ENCODE results near the gene NAGA. TPM values are rescaled to one million over a fixed set of nuclear protein-coding genes. Genes with fewer than 3 reads are reported as not detected.
"Not testable (repeated sequence)": the region's sequence is repeated elsewhere in the genome, so short reads cannot be mapped to it uniquely, and the experiment has no call there.

NAGA gene
- polyA plus RNA-seq, 4 donors, result 27.1 to 33.2 (median 27.7) TPM

GRCh38 chr22:42076764-42077485, 6.3 kb upstream of the NAGA start:
- DNase-seq (ENCODE audit: low read depth in 4 of 4, low spot score in 3 of 4), result no peak

GRCh38 chr22:42074846-42075676, 4.4 kb upstream of the NAGA start:
- no peak for DNase-seq (ENCODE audit: low read depth in 4 of 4, low spot score in 3 of 4)

- no peak for DNase-seq (ENCODE audit: low read depth in 4 of 4, low spot score in 3 of 4)
Observed at GRCh38 chr22:42074132-42074811, 3.7 kb upstream of the NAGA start, which contains the start of gene PHETA2. Gene PHETA2, plus strand, starts transcription at chr22:42074248. Its CDS starts 3,046 bp downstream, at chr22:42077294.

GRCh38 chr22:42073621-42074041, 3.0 kb upstream of the NAGA start:
- no peak for DNase-seq (ENCODE audit: low read depth in 4 of 4, low spot score in 3 of 4)

GRCh38 chr22:42072606-42073330, 2.2 kb upstream of the NAGA start:
- no peak for DNase-seq (ENCODE audit: low read depth in 4 of 4, low spot score in 3 of 4)

- not testable (repeated sequence) for DNase-seq (ENCODE audit: low read depth in 4 of 4, low spot score in 3 of 4)
Observed at GRCh38 chr22:42071508-42071907, 896 bp upstream of the NAGA start.

- no peak for DNase-seq (ENCODE audit: low read depth in 4 of 4, low spot score in 3 of 4)
Observed at GRCh38 chr22:42069801-42070516, 653 bp downstream of the NAGA start.

- DNase-seq (ENCODE audit: low read depth in 4 of 4, low spot score in 3 of 4), result no peak
Observed at GRCh38 chr22:42068291-42068690, 2.3 kb downstream of the NAGA start.

GRCh38 chr22:42067671-42068251, 2.9 kb downstream of the NAGA start:
- DNase-seq (ENCODE audit: low read depth in 4 of 4, low spot score in 3 of 4), result no peak

GRCh38 chr22:42066937-42067336, 3.7 kb downstream of the NAGA start:
- DNase-seq (ENCODE audit: low read depth in 4 of 4, low spot score in 3 of 4), result no peak

GRCh38 chr22:42066126-42066761, 4.4 kb downstream of the NAGA start:
- no peak for DNase-seq (ENCODE audit: low read depth in 4 of 4, low spot score in 3 of 4)

- DNase-seq (ENCODE audit: low read depth in 4 of 4, low spot score in 3 of 4), result no peak
Observed at GRCh38 chr22:42065438-42066125, 5.0 kb downstream of the NAGA start.

GRCh38 chr22:42064629-42065028, 6.0 kb downstream of the NAGA start:
- no peak for DNase-seq (ENCODE audit: low read depth in 4 of 4, low spot score in 3 of 4)

GRCh38 chr22:42062506-42063170, 8.0 kb downstream of the NAGA start:
- DNase-seq (ENCODE audit: low read depth in 4 of 4, low spot score in 3 of 4), result no peak

GRCh38 chr22:42061041-42061440, 9.6 kb downstream of the NAGA start:
- no peak for DNase-seq (ENCODE audit: low read depth in 4 of 4, low spot score in 3 of 4)

- DNase-seq (ENCODE audit: low read depth in 4 of 4, low spot score in 3 of 4), result no peak
Observed at GRCh38 chr22:42060489-42060888, 10.1 kb downstream of the NAGA start.

- DNase-seq (ENCODE audit: low read depth in 4 of 4, low spot score in 3 of 4), result no peak
Observed at GRCh38 chr22:42056757-42057511, 13.7 kb downstream of the NAGA start.
